ENCODE data around the gene TNNC1.

- TF ChIP-seq CTCF (IDR thresholded peaks at IDR 0.05) (no peak), POLR2A (IDR thresholded peaks at IDR 0.05) (no peak)
These were observed 41.1 kb upstream of the TNNC1 start, which contains the start of gene STAB1 for GRCh38 chr3:52494886-52495495.

Data from adrenal gland (tissue), 5 donors.